ENCODE results near the gene DPH6.
"Not testable (repeated sequence)": the region's sequence is repeated elsewhere in the genome, so short reads cannot be mapped to it uniquely, and the experiment has no call there.

Gene DPH6

GRCh38 chr15:35545824-35546510, at the start of gene DPH6:
DPH6 (minus strand) TSS chr15:35546165; CDS start chr15:35546141, 24 bp downstream.
- H3K4me3 Mint-ChIP-seq, result peak within 1 kb of the TSS; percentile 94
- H3K9me3 Mint-ChIP-seq, result no peaks in the 10 kb centered on the region
- intact Hi-C loops (cut with micrococcal nuclease), result loop anchor here (5.0 kb wide), 1 partner anchor 559 kb away; the partner anchor contains the start of gene ZNF770
- peaks cover 11% of the 10 kb centered on the region for H3K36me3 Mint-ChIP-seq (ENCODE audit: low read depth)
- no peaks in the 10 kb centered on the region for H3K27me3 Mint-ChIP-seq
- peaks cover 25% of the 10 kb centered on the region for H3K4me1 Mint-ChIP-seq (ENCODE audit: low read depth)
- H3K27ac Mint-ChIP-seq, result peak within 1 kb of the TSS; percentile 94

DNA sequence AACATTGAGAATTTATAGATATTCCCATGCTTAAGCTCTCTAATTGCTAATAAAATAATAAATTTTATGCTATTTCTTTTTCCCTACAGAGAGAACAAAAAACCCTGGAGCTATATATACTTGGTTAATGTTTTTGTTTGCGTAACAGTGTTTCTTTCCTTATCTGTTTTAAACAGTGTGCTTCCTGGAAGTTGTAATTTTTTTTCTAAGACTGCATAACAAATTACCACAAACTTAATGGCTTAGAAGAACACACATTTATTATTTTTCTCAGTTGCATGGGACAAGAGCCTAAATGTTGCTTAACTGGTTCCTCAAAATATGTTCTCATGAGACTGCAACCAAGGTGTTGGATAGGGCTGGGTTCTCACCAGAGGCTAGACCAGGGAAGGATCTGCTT, 49.7 kb upstream of the DPH6 start:
- H3K27ac Mint-ChIP-seq, result no peak overlapping the region
- no peaks in the 10 kb centered on the region for H3K4me1 Mint-ChIP-seq (ENCODE audit: low read depth)
- no peaks in the 10 kb centered on the region for H3K36me3 Mint-ChIP-seq (ENCODE audit: low read depth)
- intact Hi-C loops (cut with micrococcal nuclease), result no loop called here
- H3K9me3 Mint-ChIP-seq, result peaks cover 6% of the 10 kb centered on the region
- no peaks in the 10 kb centered on the region for H3K27me3 Mint-ChIP-seq
- no peak overlapping the region for H3K4me3 Mint-ChIP-seq

DNA sequence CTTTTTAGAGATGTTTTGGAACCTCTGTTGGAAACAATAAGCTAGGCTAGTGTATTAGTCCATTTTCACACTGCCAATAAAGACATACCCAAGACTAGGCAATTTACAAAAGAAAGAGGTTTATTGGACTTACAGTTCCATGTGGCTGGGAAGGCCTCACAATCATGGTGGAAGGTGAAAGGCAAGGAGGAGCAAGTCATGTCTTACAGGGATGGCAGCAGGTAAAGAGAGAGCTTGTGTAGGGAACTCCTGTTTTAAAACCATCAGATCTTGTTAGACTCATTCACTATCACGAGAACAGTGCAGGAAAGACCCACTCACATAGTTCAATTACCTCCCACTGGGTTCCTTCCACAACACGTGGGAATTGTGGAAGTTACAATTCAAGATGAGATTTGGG, 46.0 kb upstream of the DPH6 start:
- H3K4me3 Mint-ChIP-seq; H3K27me3 Mint-ChIP-seq; H3K4me1 Mint-ChIP-seq (ENCODE audit: low read depth); H3K27ac Mint-ChIP-seq; H3K36me3 Mint-ChIP-seq (ENCODE audit: low read depth); H3K9me3 Mint-ChIP-seq; intact Hi-C loops (cut with micrococcal nuclease): not testable (repeated sequence)

GRCh38 chr15:35583863-35584528, 38.0 kb upstream of the DPH6 start:
- Mint-ChIP-seq H3K27ac (no peak overlapping the region), H3K36me3 (ENCODE audit: low read depth) (no peaks in the 10 kb centered on the region), H3K27me3 (no peaks in the 10 kb centered on the region), H3K4me1 (ENCODE audit: low read depth) (no peaks in the 10 kb centered on the region), H3K9me3 (no peaks in the 10 kb centered on the region), H3K4me3 (no peak overlapping the region)
- intact Hi-C loops (cut with micrococcal nuclease), result no loop called here

DNA sequence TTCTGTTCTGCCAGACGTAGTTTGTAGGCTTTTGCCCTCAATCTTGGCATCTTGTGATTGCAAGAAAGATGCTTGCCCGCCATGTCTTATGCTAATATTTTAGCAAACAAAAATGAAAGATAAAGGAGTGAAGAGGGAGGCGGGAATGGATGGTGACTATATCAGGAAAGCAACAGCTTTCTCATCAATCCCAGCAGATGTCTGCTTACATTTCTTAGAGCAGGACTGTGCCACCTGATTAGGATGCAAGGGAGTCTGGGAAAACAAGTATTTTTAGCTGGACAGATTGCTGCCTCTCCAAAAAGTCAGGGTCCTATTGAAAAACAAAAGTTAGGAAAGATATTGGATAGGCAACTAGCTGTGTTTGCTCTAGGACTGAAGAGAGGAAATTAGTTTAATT, 34.6 kb upstream of the DPH6 start:
- Mint-ChIP-seq H3K4me3 (no peak overlapping the region), H3K9me3 (no peaks in the 10 kb centered on the region), H3K36me3 (ENCODE audit: low read depth) (no peaks in the 10 kb centered on the region)

GRCh38 chr15:35567392-35567791, 21.4 kb upstream of the DPH6 start:
- Mint-ChIP-seq H3K4me3 (no peak overlapping the region), H3K27me3 (no peaks in the 10 kb centered on the region), H3K36me3 (ENCODE audit: low read depth) (no peaks in the 10 kb centered on the region), H3K4me1 (ENCODE audit: low read depth) (no peaks in the 10 kb centered on the region), H3K9me3 (no peaks in the 10 kb centered on the region), H3K27ac (no peak overlapping the region)
- intact Hi-C loops (cut with micrococcal nuclease), result no loop called here

More for the DNA sequence above, 34.6 kb upstream of the DPH6 start:
- Mint-ChIP-seq H3K4me1 (ENCODE audit: low read depth) (no peaks in the 10 kb centered on the region), H3K27me3 (no peaks in the 10 kb centered on the region), H3K27ac (no peak overlapping the region)
- intact Hi-C loops (cut with micrococcal nuclease), result no loop called here

DNA sequence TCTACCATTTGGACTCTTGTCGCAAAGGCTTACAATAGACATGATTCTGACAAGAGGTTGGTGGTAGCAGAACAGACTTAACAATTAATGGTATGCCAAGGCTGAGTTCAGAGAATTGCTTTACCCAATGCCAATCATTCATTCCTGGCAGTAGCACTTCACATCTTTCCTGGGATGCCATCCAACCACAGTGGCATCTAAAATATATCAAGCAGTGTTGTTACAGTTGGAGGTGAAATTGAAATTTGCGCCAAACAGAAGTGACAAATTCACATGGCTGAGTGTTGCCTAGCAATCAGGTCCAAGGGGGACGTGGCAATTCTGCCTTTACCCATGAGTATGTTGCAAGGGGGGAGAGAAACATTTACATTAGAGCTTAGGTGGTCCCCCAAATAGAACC, 21.0 kb upstream of the DPH6 start:
- no peaks in the 10 kb centered on the region for H3K36me3 Mint-ChIP-seq (ENCODE audit: low read depth)
- H3K4me1 Mint-ChIP-seq (ENCODE audit: low read depth), result no peaks in the 10 kb centered on the region
- no peak overlapping the region for H3K27ac Mint-ChIP-seq
- no peaks in the 10 kb centered on the region for H3K9me3 Mint-ChIP-seq
- H3K27me3 Mint-ChIP-seq, result no peaks in the 10 kb centered on the region
- intact Hi-C loops (cut with micrococcal nuclease), result no loop called here
- H3K4me3 Mint-ChIP-seq, result no peak overlapping the region

- H3K4me3 Mint-ChIP-seq, result no peak overlapping the region
- H3K27ac Mint-ChIP-seq, result no peak overlapping the region
- H3K9me3 Mint-ChIP-seq, result no peaks in the 10 kb centered on the region
- H3K4me1 Mint-ChIP-seq (ENCODE audit: low read depth), result no peaks in the 10 kb centered on the region
- H3K36me3 Mint-ChIP-seq (ENCODE audit: low read depth), result no peaks in the 10 kb centered on the region
- intact Hi-C loops (cut with micrococcal nuclease), result no loop called here
- H3K27me3 Mint-ChIP-seq, result no peaks in the 10 kb centered on the region
Measured at GRCh38 chr15:35565901-35566300, 19.9 kb upstream of the DPH6 start.

DNA sequence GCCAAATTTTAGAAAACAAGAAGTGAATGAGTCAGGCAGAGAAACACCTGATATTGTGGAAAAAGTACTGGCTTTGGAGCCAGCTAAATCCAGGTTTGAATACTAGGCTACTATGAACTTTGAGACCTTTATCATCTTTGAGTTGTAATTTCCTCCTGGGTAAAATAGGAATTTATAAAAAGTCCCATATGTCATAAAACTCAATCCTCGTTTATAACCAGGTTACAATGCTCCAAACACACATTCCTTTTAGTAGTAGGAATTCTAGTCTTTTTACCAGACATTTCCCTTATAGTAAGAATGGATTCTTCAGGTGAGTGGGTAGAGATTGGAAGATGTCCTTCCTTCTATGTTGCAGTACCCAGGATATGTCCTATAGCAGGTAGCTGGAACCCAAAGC, 16.7 kb upstream of the DPH6 start:
- Mint-ChIP-seq H3K27me3 (no peaks in the 10 kb centered on the region), H3K27ac (no peak overlapping the region), H3K36me3 (ENCODE audit: low read depth) (no peaks in the 10 kb centered on the region), H3K4me3 (no peak overlapping the region), H3K9me3 (no peaks in the 10 kb centered on the region), H3K4me1 (ENCODE audit: low read depth) (no peaks in the 10 kb centered on the region)
- intact Hi-C loops (cut with micrococcal nuclease), result no loop called here

DNA sequence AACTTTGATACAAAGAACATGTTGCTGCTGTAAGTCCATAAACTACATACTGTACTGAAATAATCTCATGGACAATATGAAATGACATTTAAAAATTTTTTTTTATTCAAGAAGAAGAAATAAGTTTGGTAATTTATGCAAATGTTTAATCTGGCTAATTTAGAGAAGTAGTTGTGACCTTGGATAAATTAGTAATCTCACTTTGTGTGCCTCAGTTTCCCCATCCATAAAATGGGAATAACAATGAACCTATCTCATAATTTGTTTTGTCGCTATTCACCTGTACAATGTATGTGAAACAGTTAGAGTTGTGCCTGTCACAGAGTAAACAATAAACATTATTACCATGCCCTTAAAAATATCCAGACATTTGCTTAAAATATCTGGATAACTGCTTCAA, 15.3 kb upstream of the DPH6 start:
- Mint-ChIP-seq H3K27me3 (no peaks in the 10 kb centered on the region), H3K4me1 (ENCODE audit: low read depth) (no peaks in the 10 kb centered on the region), H3K36me3 (ENCODE audit: low read depth) (no peaks in the 10 kb centered on the region), H3K9me3 (no peaks in the 10 kb centered on the region), H3K27ac (no peak overlapping the region), H3K4me3 (no peak overlapping the region)
- intact Hi-C loops (cut with micrococcal nuclease), result no loop called here

DNA sequence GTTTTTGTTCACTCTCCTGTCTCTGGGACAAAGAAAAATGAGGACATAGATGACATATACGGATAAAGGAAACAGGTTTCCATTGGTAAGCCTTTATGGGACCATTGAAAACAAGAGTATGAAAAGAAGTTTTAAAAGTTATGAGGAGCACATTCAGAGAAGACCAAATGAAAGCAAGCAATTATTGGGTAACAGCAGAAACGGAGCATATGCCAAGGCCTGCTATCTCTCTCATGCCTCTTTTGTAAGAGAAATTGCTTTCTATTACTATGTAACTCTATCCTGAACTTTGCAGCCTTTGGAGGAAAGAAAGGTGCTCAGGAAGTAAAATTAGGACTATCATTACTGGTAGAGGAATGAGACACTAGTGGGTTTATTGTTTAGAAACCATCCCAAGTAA, 14.9 kb upstream of the DPH6 start:
- intact Hi-C loops (cut with micrococcal nuclease), result no loop called here
- H3K27ac Mint-ChIP-seq, result no peak overlapping the region

DNA sequence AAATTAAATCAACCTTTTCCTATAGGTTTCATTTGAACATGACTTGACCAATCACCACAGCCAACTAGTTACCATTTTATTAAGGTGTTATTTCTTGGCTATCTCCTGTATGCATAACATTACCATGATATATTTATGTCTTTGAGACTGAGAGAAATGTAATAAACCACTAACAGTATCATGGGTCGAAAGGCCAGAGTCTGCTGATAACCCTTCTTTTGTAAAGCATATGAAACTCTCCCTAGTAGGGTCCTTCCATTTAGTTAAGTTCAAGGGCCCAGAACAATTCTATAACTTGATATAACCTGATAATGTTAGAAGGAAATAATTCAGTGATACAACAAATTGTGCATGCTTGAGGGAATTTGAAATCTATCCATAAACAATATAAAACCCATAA, 14.3 kb upstream of the DPH6 start:
- Mint-ChIP-seq H3K27ac (no peak overlapping the region), H3K27me3 (no peaks in the 10 kb centered on the region), H3K4me3 (no peak overlapping the region), H3K4me1 (ENCODE audit: low read depth) (no peaks in the 10 kb centered on the region), H3K36me3 (ENCODE audit: low read depth) (no peaks in the 10 kb centered on the region), H3K9me3 (no peaks in the 10 kb centered on the region)
- intact Hi-C loops (cut with micrococcal nuclease), result no loop called here

More for the DNA sequence above, 14.9 kb upstream of the DPH6 start:
- Mint-ChIP-seq H3K4me1 (ENCODE audit: low read depth) (no peaks in the 10 kb centered on the region), H3K4me3 (no peak overlapping the region), H3K27me3 (no peaks in the 10 kb centered on the region), H3K9me3 (no peaks in the 10 kb centered on the region), H3K36me3 (ENCODE audit: low read depth) (no peaks in the 10 kb centered on the region)

DNA sequence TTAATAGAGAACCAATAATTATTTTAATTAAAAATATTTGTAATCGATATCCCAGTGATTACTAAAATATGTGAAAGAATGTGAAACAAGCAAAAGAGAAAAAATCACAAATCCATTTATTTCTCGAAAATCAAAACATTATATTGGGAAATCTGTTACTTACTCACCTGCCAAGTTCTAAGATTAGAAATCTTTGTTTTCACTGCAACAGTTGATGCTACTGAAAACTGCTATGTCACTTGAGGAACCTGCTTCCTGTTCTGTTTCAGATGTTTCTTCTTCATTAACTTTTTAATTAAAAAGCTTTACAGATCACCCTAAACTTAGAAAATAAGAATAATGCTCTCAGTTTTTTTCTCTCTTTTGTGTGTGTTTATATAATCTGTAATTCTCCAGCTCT, 13.7 kb upstream of the DPH6 start:
- Mint-ChIP-seq H3K9me3 (no peaks in the 10 kb centered on the region), H3K27me3 (no peaks in the 10 kb centered on the region), H3K4me3 (no peak overlapping the region), H3K4me1 (ENCODE audit: low read depth) (no peaks in the 10 kb centered on the region), H3K27ac (no peak overlapping the region), H3K36me3 (ENCODE audit: low read depth) (no peaks in the 10 kb centered on the region)
- intact Hi-C loops (cut with micrococcal nuclease), result no loop called here

DNA sequence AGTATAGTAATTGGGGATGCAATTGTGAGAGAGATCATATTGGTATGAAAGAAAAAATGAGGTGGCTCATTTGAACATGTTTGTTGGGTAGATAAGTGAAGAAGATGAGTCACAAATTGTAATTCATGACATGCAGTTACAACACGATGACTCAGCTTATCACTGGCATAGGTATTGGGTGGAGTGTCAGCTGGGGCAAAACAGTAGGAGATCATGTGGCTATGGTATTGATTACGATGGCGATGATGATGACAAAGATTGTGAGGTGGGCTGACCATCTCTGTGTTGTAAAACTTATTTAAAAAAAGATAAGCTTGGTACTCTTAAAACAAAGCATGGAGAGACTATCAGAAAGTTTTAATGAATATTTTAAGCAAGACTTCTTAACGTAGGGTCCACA, 11.6 kb upstream of the DPH6 start:
- intact Hi-C loops (cut with micrococcal nuclease), result no loop called here
- no peaks in the 10 kb centered on the region for H3K9me3 Mint-ChIP-seq
- no peak overlapping the region for H3K27ac Mint-ChIP-seq
- H3K4me1 Mint-ChIP-seq (ENCODE audit: low read depth), result no peaks in the 10 kb centered on the region
- H3K27me3 Mint-ChIP-seq, result no peaks in the 10 kb centered on the region
- H3K4me3 Mint-ChIP-seq, result no peak overlapping the region
- H3K36me3 Mint-ChIP-seq (ENCODE audit: low read depth), result no peaks in the 10 kb centered on the region

DNA sequence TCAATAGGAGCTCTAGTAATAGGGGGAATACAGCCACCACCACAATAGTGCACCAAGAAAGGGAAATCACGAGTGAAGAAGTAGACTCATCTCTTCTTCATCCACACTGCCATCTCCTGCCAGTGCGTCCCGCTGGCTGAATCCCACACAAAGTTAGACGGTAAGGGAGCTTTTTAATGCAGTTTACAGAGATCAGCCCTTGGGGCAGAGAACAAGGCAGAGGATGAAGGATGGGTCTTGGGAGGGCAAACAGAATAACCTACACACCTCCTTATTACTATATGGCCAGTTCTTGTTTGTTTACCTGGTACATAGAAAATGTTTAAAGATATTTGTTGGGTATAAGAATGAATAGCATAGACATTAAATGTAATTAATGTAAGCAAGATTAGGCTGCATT, 11.0 kb upstream of the DPH6 start:
- Mint-ChIP-seq H3K36me3 (ENCODE audit: low read depth) (no peaks in the 10 kb centered on the region), H3K4me1 (ENCODE audit: low read depth) (no peaks in the 10 kb centered on the region), H3K27ac (no peak overlapping the region), H3K4me3 (no peak overlapping the region), H3K9me3 (no peaks in the 10 kb centered on the region), H3K27me3 (no peaks in the 10 kb centered on the region)
- intact Hi-C loops (cut with micrococcal nuclease), result no loop called here
